Pancreas (tissue), 10 donors: ENCODE results near the gene RBBP8NL. TPM values are rescaled to one million over a fixed set of nuclear protein-coding genes. Genes with fewer than 3 reads are reported as not detected.

Experiments used
- ATAC-seq, 4 donors: fragments of 200-7000 bp; cut with Tn5 transposase; one replicate each; pipeline versions ENCODE4 v1.8.0 to v1.9.1; 2020; ENCODE audit warnings: mild to moderate bottlenecking in 4 of 4, moderate library complexity in 4 of 4
- DNase-seq, 6 donors: peaks; one replicate each; pipeline ENCODE4 v3.0.0-alpha.2; 2020
- FAIRE-seq: peaks from 2 replicates; lab custom pipeline; 2012; peaks lifted over from hg19 to GRCh38; lab: Jason Lieb, UNC
- H3K27ac ChIP-seq, 4 donors: fragments of 200-600 bp; sonication (generic); 1 replicate in 3 of 4; 2 replicates in 1 of 4; pipeline versions ENCODE4 v1.5.0 to v1.8.0; 2020
- H3K27me3 ChIP-seq, 4 donors: fragments of 200-600 bp; one replicate each; pipeline ENCODE4 v1.8.0; 2021
- H3K36me3 ChIP-seq, 3 donors: fragments of 200-600 bp; sonication (generic) in 1 of 3; one replicate each; pipeline versions ENCODE4 v1.5.0 to v1.8.0; 2020 to 2021
- H3K4me1 ChIP-seq, 3 donors: fragments of 200-600 bp; one replicate each; pipeline ENCODE4 v1.8.0; 2021
- H3K4me3 ChIP-seq, 4 donors: fragments of 200-600 bp; sonication (generic) in 2 of 4; one replicate each; pipeline versions ENCODE4 v1.5.0 to v1.8.0; 2020 to 2021
- H3K9me3 ChIP-seq, 4 donors: fragments of 200-600 bp; one replicate each; pipeline ENCODE4 v1.8.0; 2021
- WGBS, 2 donors: extraction: QIAGEN DNeasy Blood & Tissue Kit; methylation state at CpG; one replicate each; pipeline ENCODE4 v1.1.7; 2013; 5-methylcytosine and 5-hydroxymethylcytosine counted together
- intact Hi-C, 3 donors: fragments of 100-400 bp; cut with DNase I; formaldehyde crosslinking; loops; one replicate each; pipeline versions ENCODE4 v1.11.1 to v1.14.2; 2022
- polyA plus RNA-seq, 2 donors: library from polyadenylated mRNA; stranded (reverse); fragments of 200-250 nt; gene quantifications; one replicate each; pipeline ENCODE4 v1.2.3, GENCODE V29; 2013
- total RNA-seq, 6 donors: library from RNA; stranded (reverse); fragmentation: NEBNext Ultra II Directional in 4 of 6; extraction: Animal tissue kit (Norgen Biotek cat#: 25700) in 4 of 6; gene quantifications; one replicate each; pipeline versions ENCODE4 v1.2.1 to v1.2.4, GENCODE V29; 2021 to 2023
- TF ChIP-seq, protein P1 (sequence below), 4 donors: fragments of 200-600 bp; sonication (generic) in 3 of 4; IDR thresholded peaks; one replicate each; pipeline versions ENCODE4 v1.5.0 to v1.8.0; 2021; ENCODE audit warnings: antibody characterized with exemption in 4 of 4
- donor health status: healthy with polysubstance abuse.
- donor health status: DM: no; HTN: no; CAD: no; lungs with moderate emphysema.
- donor health status: DM: no; HTN: no; CAD: no.
- donor health status: control.
- donor health status: control.
- donor health status: Bipolar disorder and iron deficiency.
- donor health status: DM: yes; HTN: yes; CAD: no.
- donor health status: DM: no; HTN: no; CAD: no.
- donor health status: DM: no; HTN: no; CAD: no.
- donor health status: DM: yes; HTN: yes; CAD: no.

The RBBP8NL gene
- total and polyA plus RNA-seq, 8 donors, result 0.66 to 4.8 (median 1.3) TPM

DNA sequence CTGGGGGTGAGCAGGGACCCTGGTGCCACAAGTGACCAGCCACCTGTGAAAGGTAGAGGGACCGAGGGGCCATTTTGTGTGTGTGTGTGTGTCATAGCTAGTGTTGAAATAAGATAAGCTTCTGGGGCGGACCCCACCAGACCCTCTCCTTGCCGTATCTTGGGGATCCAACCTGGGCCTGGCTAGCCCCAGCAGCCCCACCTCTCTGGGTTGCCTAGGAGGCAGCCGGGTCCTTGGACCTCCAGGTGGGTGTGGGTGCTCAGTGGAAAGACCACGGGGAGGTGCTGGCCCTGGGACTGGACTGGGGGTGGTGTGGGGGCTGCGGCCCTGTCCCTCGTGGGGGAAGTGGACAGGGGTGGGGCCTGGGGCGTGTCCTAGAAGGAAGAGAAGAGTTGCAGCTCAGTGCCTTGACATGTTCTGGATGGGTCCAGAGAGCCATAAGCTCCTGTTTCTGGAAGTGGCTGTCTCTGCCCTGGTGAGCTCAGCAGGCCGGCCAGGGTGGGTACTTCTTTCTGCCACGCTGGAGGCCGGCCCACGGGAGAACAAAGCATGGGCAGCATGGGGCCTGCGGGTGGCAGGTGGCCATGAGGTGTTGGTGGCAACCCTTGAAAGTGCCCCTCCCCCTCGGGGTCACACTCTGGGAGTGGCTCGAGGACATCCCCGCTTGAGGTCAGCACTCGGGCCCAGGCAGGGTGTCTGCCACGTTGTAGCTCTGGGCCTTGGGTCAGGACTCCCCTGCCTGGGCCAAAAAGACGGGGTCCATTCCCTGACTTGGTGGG lies 8.4 kb downstream of the RBBP8NL start:
- intact Hi-C loops, result no loop called here
- Histone ChIP-seq H3K9me3 (no peaks in the 10 kb centered on the region), H3K4me3 (no peak overlapping the region), H3K36me3 (no peaks in the 10 kb centered on the region), H3K27me3 (no peaks in the 10 kb centered on the region), H3K27ac (no peak overlapping the region), H3K4me1 (no peaks in the 10 kb centered on the region)
- FAIRE-seq, result no peak
- DNase-seq, result no peak
- TF ChIP-seq, protein P1, sequence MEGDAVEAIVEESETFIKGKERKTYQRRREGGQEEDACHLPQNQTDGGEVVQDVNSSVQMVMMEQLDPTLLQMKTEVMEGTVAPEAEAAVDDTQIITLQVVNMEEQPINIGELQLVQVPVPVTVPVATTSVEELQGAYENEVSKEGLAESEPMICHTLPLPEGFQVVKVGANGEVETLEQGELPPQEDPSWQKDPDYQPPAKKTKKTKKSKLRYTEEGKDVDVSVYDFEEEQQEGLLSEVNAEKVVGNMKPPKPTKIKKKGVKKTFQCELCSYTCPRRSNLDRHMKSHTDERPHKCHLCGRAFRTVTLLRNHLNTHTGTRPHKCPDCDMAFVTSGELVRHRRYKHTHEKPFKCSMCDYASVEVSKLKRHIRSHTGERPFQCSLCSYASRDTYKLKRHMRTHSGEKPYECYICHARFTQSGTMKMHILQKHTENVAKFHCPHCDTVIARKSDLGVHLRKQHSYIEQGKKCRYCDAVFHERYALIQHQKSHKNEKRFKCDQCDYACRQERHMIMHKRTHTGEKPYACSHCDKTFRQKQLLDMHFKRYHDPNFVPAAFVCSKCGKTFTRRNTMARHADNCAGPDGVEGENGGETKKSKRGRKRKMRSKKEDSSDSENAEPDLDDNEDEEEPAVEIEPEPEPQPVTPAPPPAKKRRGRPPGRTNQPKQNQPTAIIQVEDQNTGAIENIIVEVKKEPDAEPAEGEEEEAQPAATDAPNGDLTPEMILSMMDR (IDR thresholded peaks at IDR 0.05), result no peak
- ATAC-seq, result no peak
- WGBS, 2 donors, result 80 to 83% methylated on average over 19 of the region's 19 CpGs

DNA sequence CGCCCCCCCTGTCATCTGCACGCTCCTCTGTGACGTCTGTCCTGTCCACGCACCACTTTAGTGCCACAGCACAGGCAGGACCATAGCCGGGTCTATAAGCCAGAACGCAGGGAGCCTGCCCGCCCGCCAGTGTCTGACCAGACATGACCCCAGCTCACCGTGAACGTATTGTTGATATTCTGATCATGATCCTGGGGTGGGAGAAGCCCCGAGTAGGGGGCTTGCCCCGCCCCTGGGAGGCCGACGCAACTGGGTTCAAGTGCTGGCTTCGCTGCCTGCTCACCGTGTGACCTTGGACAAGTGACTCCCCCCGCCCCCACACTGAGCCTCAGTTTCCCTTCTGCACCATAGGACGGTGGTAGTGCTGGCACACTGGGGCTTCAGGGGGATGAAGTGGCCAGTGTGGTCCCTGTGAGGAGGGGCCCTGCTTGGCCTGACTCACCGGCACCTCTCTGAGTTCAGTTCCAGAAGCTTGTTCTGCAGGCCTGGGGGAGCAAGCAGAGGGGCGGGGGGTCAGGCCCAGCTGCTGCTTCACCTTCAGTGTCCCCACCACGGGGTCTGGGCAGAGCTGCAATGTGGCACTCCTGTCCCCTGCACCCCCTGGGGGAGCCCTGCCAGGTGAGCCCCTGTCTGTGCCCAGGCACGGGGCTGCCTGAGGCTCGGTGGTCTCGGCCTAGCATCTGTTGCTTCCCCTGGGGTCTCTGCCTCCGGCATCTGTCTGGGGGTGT lies 9.2 kb downstream of the RBBP8NL start:
- 81 to 91% methylated on average over 24 to 25 of the region's 25 CpGs for WGBS, 2 donors
- Histone ChIP-seq H3K4me1 (no peaks in the 10 kb centered on the region), H3K36me3 (no peaks in the 10 kb centered on the region), H3K27me3 (no peaks in the 10 kb centered on the region), H3K4me3 (no peak overlapping the region), H3K9me3 (no peaks in the 10 kb centered on the region), H3K27ac (no peak overlapping the region)
- TF ChIP-seq, protein P1 (IDR thresholded peaks at IDR 0.05), result no peak
- ATAC-seq (no peak), DNase-seq (no peak), FAIRE-seq (no peak)
- intact Hi-C loops, result no loop called here

DNA sequence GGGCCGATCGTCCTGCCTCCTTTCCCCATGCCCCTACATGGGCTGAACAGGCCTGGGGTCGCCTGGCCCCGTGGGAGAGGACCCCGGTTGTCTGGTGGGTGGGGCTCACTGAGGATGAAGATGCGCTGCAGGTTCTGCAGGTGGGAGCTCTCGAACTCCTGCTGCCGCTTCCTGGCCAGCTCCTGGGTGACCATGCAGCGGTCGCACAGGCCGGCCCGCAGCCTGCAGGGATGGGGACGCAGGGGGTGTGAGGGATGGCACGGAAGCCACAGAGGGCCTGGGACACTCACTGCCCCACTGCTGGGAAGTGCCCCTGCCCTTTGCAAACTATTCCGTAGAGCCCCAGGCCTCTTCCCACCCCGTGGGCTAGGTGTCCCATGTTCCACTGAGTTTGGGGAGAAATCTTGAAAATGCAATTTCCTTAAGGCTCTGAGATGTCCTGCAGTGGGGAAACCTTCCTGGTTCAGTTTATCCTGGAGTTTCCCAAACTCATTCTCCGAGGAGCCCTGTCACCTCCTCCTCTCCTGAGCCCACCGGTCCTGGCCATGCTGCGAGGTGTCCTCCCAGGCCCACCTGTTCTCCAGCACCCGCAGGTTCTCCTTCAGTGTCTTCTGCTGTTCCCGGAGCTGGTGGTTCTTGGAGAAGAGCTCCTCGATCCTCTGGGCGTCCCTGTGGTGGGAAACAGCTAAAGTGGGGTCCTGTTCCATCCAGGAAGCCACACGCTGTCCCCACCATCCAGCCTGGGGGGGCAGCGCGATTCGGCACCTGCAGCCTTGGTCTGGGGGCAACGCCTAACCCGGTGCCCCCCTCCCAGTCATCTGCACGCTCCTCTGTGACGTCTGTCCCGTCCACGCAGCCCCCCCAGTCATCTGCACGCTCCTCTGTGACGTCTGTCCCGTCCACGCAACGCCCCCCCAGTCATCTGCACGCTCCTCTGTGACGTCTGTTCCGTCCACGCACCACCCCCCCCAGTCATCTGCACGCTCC lies 10.4 kb downstream of the RBBP8NL start:
- DNase-seq, result no peak
- Histone ChIP-seq H3K4me1 (no peaks in the 10 kb centered on the region), H3K27ac (no peak overlapping the region), H3K36me3 (no peaks in the 10 kb centered on the region), H3K4me3 (no peak overlapping the region), H3K27me3 (no peaks in the 10 kb centered on the region), H3K9me3 (no peaks in the 10 kb centered on the region)
- ATAC-seq, result no peak
- 88 to 90% methylated on average over 33 to 43 of the region's 43 CpGs for WGBS, 2 donors
- no peak for FAIRE-seq
- intact Hi-C loops, result no loop called here
- TF ChIP-seq, protein P1 (IDR thresholded peaks at IDR 0.05), result no peak

DNA sequence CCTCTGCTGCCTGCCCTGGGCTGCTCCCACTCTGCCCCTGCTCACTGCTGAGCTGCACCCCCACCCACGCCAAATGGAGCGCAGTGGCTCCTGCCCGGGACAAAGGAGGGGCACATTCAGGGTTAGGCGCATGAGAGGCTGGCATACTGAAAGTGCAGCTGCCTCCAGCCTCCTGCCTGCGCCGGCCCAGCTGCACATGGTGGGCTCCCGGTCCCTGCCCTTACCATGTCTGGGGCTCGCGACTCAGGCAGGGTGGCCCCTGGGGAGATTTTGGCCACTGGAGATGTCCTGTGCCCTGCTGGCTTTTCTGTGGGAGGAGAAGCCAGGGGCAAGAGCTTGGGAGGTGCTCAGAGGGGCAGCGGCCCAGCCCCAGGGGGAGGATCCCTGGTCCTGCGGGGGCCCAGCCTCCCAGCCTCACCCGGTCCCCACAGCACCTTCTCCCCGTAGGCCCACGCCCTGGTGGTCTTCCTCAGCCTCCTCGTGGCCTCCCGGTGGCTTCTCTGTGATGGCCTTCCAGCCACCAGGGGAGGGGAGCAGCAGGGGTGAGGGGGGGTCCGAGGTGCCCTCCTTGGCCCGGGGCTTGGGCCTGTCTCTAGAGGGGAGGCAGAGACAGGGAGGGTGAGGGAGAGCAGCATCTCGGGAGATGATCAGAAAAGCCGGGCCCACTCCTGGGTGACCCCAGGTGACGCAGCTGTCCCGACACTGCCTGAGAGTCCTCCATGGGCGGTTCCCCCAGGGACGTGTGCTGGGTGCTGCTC lies 11.8 kb downstream of the RBBP8NL start:
- ATAC-seq (no peak), DNase-seq (peak in 1 of 6 donors; percentile 72), FAIRE-seq (no peak)
- intact Hi-C loops, result no loop called here
- TF ChIP-seq, protein P1 (IDR thresholded peaks at IDR 0.05), result no peak
- no peaks in the 10 kb centered on the region for H3K36me3 ChIP-seq
- 86 to 91% methylated on average over 22 to 24 of the region's 24 CpGs for WGBS, 2 donors
- H3K9me3 ChIP-seq, result no peaks in the 10 kb centered on the region
- no peaks in the 10 kb centered on the region for H3K27me3 ChIP-seq
- peaks cover 0 to under 1% (median 0%) of the 10 kb centered on the region in 3 donors for H3K4me1 ChIP-seq
- H3K4me3 ChIP-seq, result no peak overlapping the region
- H3K27ac ChIP-seq, result no peak overlapping the region
